Aorta (tissue), 5 donors: ENCODE results near the gene ITPRIPL2. TPM values are rescaled to one million over a fixed set of nuclear protein-coding genes. Genes with fewer than 3 reads are reported as not detected.

Experiments
- ATAC-seq: fragments of 200-7000 bp; cut with Tn5 transposase; one replicate; pipeline ENCODE4 v1.9.1; 2022; ENCODE audit warnings: moderate library complexity; ENCODE audit not compliant: low FRiP score
- DNase-seq, 2 donors: peaks; one replicate each; pipeline ENCODE4 v3.0.0-alpha.2; 2020
- H3K27ac ChIP-seq, 2 donors: one replicate each; pipeline ENCODE4 v1.5.1; 2013; ENCODE audit warnings: low read length in 2 of 2, mild to moderate bottlenecking in 2 of 2, moderate library complexity in 2 of 2, control low read depth in 1 of 2, inconsistent platforms in 1 of 2, low read depth in 1 of 2
- H3K27me3 ChIP-seq, 2 donors: one replicate each; pipeline ENCODE4 v1.6.1; 2013; ENCODE audit warnings: control low read depth in 1 of 2, low read length in 1 of 2, mild to moderate bottlenecking in 1 of 2, moderate library complexity in 1 of 2; ENCODE audit not compliant: insufficient read depth in 2 of 2, control insufficient read depth in 1 of 2
- H3K36me3 ChIP-seq, 2 donors: one replicate each; pipeline ENCODE4 v1.6.1; 2013; ENCODE audit warnings: control low read depth in 1 of 2, low read length in 1 of 2, mild to moderate bottlenecking in 1 of 2; ENCODE audit not compliant: insufficient read depth in 2 of 2, control insufficient read depth in 1 of 2
- H3K4me1 ChIP-seq, 2 donors: one replicate each; pipeline ENCODE4 v1.6.1; 2013; ENCODE audit warnings: low read length in 2 of 2, control low read depth in 1 of 2, mild to moderate bottlenecking in 1 of 2, moderate library complexity in 1 of 2; ENCODE audit not compliant: insufficient read depth in 2 of 2, control insufficient read depth in 1 of 2
- H3K4me3 ChIP-seq, 2 donors: one replicate each; pipeline ENCODE4 v1.5.1; 2013; ENCODE audit warnings: low read length in 2 of 2, control low read depth in 1 of 2, mild to moderate bottlenecking in 1 of 2
- H3K9me3 ChIP-seq: one replicate; pipeline ENCODE4 v1.6.1; 2013; ENCODE audit warnings: mild to moderate bottlenecking, low read length; ENCODE audit not compliant: control insufficient read depth
- WGBS, 2 donors: extraction: QIAGEN DNeasy Blood & Tissue Kit; methylation state at CpG; one replicate each; pipeline ENCODE4 v1.1.7; 2013; 5-methylcytosine and 5-hydroxymethylcytosine counted together
- intact Hi-C, 2 donors: fragments of 100-400 bp; cut with DNase I; formaldehyde crosslinking; loops; one replicate each; pipeline versions ENCODE4 v1.14.2 to v1.15.0; 2022
- polyA plus RNA-seq, 2 donors: library from polyadenylated mRNA; stranded (reverse); fragments of 200-250 nt; gene quantifications; one replicate each; pipeline ENCODE4 v1.2.3, GENCODE V29; 2013
- total RNA-seq, 2 donors: library from RNA; stranded (reverse); fragmentation: NEBNext Ultra II Directional; extraction: Animal tissue kit (Norgen Biotek cat#: 25700); gene quantifications; one replicate each; pipeline ENCODE4 v1.2.1, GENCODE V29; 2021
- donor health status: healthy with polysubstance abuse.
- donor health status: Bipolar disorder and iron deficiency.
- donor health status: DM: no; HTN: no; CAD: no.
- donor health status: DM: no; HTN: no; CAD: no.
- donor health status: DM: yes; HTN: yes; CAD: no.

The ITPRIPL2 gene
- total and polyA plus RNA-seq, 4 donors = 15.7 to 88.9 (median 45.3) TPM

DNA sequence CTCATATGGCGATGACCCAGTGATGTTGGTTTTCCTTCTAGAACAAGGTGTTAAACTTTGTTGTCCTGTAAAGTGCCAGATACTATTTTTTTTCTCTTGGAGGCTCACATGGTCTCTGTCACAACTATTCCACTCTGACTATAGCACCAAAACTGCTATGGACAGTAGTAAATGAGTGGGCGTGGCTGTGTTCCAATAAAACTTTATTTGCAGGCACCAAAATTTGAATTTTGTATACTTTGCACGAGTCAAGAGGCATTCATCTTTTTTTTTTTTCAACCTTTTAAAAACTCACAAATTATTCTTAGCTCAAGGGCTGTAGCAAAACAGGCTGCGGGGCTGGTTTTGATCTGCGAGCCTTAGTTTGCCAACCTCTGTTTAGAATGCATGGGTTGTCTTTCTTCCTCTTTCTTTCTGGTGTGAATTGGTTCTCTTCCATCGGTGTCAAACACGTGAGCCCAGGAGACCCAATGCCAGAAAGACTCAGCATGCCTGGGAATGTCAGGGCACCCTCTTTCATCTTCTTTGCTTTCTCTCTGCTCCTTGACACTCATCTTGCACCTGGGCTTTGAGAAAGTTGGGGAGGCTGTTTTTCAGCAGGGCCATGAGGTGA lies 56.4 kb downstream of the ITPRIPL2 start:
- WGBS, 2 donors = 64 to 69% methylated on average over 7 of the region's 7 CpGs
- H3K36me3 ChIP-seq = no peaks in the 10 kb centered on the region
- ATAC-seq = no peak

More for the DNA sequence above, 56.4 kb downstream of the ITPRIPL2 start:
- no peak for DNase-seq
- no peak overlapping the region for H3K4me3 ChIP-seq
- no peaks in the 10 kb centered on the region for H3K9me3 ChIP-seq
- H3K4me1 ChIP-seq = no peaks in the 10 kb centered on the region
- H3K27me3 ChIP-seq = no peaks in the 10 kb centered on the region
- no peak overlapping the region for H3K27ac ChIP-seq
- intact Hi-C loops = loop anchor here in 1 of 2 donors (5.0 kb wide), 1 partner anchor 78 kb away; no protein-coding TSS in a partner anchor

Other genes with a start within 250 kb of the ITPRIPL2 start
- gene SMG1, start 187.6 kb upstream of the ITPRIPL2 start, total RNA-seq = 100 to 1,000 TPM in 1 of 2 donors, 10 to 100 TPM in 1; 98.6 to 123 TPM
- 10 to 100 TPM in 1 of 2 donors, 1 to 10 TPM in 1; 4.6 to 16.0 TPM for gene SMG1, start 187.6 kb upstream of the ITPRIPL2 start, polyA plus RNA-seq
- 1 to 10 TPM; 1.4 to 4.2 TPM for gene TMC7, start 130.0 kb upstream of the ITPRIPL2 start, total RNA-seq
- under 1 TPM; 0.25 to 0.54 TPM for gene TMC7, start 130.0 kb upstream of the ITPRIPL2 start, polyA plus RNA-seq
- 10 to 100 TPM; 18.7 to 19.2 TPM for gene COQ7, start 46.4 kb upstream of the ITPRIPL2 start, total RNA-seq
- 10 to 100 TPM; 12.2 to 16.8 TPM for gene COQ7, start 46.4 kb upstream of the ITPRIPL2 start, polyA plus RNA-seq
- 1 to 10 TPM; 2.5 to 4.3 TPM for gene SYT17, start 54.3 kb downstream of the ITPRIPL2 start, total RNA-seq
- gene SYT17, start 54.3 kb downstream of the ITPRIPL2 start, polyA plus RNA-seq = 1 to 10 TPM; 2.5 to 2.6 TPM
- gene CLEC19A, start 171.8 kb downstream of the ITPRIPL2 start, total RNA-seq = not detected
- not detected for gene CLEC19A, start 171.8 kb downstream of the ITPRIPL2 start, polyA plus RNA-seq